GM15510 (cell line): ENCODE data around the gene CC2D1A.

Experiments
- POLR2A ChIP-seq: IDR thresholded peaks from 3 replicates; pipeline ENCODE4 v1.6.1; 2011; ENCODE audit warnings: borderline replicate concordance; ENCODE audit not compliant: insufficient read length; ENCODE audit errors: extremely low read depth

The CC2D1A gene

DNA sequence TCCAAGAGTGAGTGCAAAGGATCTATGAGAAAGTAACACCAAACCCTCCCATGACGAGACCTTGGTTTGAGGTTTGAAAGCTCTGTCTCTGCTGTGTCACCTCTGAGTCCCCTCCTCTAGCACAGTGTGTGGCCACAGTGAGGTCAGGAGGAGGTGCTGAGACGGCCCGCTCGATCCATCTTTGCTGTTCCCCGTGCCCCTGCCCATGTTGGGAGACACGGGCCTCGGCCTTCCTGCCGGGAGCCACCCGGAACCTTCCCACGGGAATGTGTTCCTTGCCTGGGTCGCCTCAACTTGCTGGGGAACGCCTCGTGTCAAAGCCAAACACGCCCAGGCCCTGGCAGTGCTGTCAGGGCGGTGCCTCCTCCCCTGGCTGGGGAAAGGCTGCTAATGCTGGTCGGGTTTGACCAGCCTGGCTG is 19.0 kb upstream of the CC2D1A start:
- TF ChIP-seq POLR2A: no peak

DNA sequence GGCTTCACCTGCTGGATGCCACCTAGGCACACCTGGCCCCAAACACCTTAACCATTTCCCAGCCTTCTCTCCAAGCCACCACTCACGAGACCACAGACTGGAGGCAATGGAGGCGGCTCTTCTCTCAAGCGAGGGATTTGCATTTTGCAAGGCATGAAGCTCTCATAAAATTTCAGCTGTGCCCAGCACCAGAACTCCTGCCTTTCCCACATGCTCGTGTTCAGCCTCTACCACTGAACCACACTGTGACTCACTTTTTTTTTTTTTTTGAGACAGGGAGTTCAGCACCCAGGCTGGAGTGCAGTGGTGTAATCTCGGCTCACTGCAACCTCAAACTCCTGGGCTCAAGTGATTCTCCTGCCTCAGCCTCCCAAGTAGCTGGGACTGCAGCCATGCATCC is 18.5 kb upstream of the CC2D1A start:
- TF ChIP-seq POLR2A: no peak

GRCh38 chr19:13888281-13888680 is 17.7 kb upstream of the CC2D1A start:
- TF ChIP-seq POLR2A: no peak

DNA sequence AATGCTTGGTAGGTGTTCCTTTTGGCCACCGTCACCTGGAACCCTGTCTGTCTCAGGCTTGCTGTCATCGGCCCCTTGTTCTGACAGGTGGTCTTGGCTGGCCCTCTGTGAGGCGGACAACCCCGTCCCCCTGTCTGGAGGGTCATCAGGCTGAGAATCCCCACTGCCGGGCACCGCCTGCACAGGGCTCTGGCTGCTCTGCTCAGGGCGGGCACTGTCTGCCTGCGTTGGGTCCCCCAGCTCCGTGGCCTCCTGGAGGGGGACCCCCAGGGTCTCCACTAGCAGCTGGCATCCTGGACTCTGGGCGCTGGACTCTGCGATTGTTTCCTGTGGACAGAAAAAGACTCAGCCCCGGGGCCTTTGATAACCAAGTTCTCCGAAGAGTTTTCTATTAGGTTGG is 15.9 kb upstream of the CC2D1A start:
- no peak for TF ChIP-seq POLR2A

DNA sequence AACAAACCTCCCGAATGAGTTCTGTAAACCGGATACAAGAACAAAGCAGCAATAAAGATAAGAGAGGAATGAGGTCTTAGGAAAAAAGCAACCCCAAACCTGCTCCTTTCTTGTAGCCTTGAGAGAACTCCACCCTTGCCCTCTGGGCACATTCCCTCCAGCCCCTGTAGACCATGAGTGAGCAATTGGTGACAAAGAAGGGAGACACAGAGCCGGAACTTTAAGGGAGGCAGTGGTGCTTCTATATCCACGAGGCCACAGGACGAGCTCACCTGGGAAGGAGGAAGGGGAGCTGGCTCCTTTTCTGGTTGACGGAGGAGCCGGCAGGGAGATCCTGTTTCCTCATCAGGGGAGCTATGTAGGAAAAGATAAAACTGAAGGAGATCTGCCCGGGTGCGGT is 13.1 kb upstream of the CC2D1A start:
- no peak for TF ChIP-seq POLR2A

GRCh38 chr19:13894552-13894951 is 11.4 kb upstream of the CC2D1A start:
- TF ChIP-seq POLR2A: no peak

DNA sequence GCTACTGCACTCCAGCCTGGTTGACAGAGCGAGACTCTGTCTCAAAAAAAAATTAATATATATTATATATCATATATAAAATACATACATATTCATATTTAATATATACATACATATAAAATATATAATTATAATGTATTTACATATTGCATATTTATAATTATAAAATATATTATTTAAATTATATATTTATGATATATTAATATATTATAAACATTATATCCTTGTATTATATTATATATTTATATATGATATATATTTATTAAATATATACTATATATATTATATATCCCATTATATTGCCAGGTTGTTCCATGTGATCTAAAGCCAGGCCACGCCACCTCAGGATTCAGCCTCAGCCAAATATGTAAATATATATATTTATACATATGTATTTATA is 9.8 kb upstream of the CC2D1A start:
- no peak for TF ChIP-seq POLR2A

GRCh38 chr19:13899393-13899792 is 6.6 kb upstream of the CC2D1A start:
- TF ChIP-seq POLR2A: no peak

DNA sequence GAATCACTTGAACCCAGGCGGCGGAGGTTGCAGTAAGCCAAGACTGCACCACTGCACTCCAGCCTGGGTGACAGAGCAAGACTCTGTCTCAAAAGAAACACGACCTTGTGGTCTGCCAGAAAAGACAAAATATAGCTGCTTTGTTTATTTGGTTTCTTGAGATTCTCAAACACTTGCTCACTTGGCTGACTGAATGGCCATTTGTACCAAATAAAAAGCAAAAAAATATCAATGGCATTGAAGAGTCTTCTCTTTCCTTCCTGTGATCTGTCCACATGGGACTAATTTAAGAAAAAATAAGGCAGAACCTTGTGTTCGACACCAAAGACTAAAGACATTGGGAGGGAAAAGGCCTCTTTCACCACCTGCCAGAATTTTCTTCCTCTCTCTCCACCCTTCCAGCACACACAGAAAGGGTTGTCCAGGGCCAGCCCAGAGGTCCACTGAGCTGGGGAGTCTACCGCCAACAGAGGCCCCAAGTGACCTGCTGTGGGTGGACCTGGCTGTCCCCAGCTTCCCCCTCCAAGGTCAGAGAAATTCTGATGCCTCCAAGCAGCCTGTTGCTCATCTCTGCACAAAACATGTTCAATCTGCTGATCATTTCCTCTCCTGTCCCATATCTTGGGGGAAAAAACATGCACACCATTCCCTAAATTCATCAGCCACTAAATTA is 6.0 kb upstream of the CC2D1A start:
- TF ChIP-seq POLR2A: no peak

- no peak for TF ChIP-seq POLR2A
These were observed 2.9 kb upstream of the CC2D1A start for GRCh38 chr19:13902993-13903555.

DNA sequence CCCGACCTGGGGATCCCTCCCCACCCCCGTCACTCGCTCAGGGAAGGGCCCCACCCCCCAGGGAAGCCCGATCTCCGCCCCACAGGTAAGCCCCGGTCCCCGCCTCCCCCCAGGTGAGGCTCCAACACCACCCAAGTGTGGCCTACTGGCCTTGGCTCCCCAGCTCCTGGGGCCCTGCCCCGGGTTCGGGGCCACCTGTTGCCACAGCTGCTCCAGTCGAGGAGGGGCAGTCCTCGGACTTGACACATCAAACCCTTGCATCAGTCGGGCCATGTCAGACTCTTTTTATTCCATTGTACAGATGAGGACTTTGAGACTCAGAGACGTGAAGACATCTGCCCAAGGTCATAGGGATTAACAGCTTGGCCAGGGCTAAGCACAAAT is 512 bp downstream of the CC2D1A start:
- TF ChIP-seq POLR2A: no peak

DNA sequence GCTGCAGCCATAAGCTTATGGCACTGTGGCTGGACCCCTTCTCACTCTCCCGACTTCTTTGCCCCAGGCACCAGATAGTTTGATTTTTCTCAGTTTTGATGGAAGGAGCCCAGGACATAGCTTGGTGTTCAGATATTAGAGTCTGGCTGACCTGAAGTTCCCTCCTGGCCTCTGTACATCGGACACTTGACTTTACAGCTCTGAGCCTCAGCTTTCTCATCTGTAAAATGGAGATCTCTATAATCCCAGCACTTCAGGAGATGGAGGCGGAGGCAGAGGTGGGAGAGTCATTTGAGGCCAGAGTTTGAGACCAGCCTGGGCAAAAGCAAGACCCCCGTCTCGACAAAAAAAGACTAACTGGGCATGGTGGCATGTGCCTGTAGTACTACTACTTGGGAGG is 909 bp downstream of the CC2D1A start:
- TF ChIP-seq POLR2A: no peak

- TF ChIP-seq POLR2A: no peak
These were observed 2.7 kb downstream of the CC2D1A start for GRCh38 chr19:13908674-13909073.

- no peak for TF ChIP-seq POLR2A
These were observed 3.4 kb downstream of the CC2D1A start for GRCh38 chr19:13909430-13909829.

- no peak for TF ChIP-seq POLR2A
These were observed 7.4 kb downstream of the CC2D1A start for GRCh38 chr19:13913352-13913751.

GRCh38 chr19:13914777-13915176 is 8.8 kb downstream of the CC2D1A start:
- TF ChIP-seq POLR2A: no peak
